OCI-M2 (cell line): ENCODE data around the gene RHOB.

Experiments used
- DNase-seq: peaks from one replicate; lab custom pipeline; 2025; ENCODE audit not compliant: unreplicated experiment; lab: John Stamatoyannopoulos, UW

Gene RHOB

DNA sequence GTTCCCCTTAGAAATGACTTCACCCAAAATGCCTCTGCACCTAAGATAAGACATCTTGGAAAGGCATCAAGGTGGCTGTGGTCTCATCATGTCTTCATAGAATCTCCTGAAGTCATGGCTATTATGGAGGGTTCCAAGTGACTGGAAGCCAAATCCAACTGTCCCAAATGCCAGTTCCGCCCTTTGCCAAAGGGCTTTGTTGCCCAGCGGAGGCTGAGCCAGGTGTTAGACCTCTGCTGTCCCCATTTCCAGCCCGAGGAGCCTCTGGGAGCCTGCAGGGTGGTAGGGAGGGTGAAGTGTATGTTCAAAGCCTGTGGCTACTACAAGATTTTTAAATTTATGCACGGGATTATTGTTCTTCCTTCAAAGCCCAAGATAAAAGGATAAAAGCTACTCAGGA lies 25.7 kb downstream of the RHOB start:
- DNase-seq, result no peak

DNA sequence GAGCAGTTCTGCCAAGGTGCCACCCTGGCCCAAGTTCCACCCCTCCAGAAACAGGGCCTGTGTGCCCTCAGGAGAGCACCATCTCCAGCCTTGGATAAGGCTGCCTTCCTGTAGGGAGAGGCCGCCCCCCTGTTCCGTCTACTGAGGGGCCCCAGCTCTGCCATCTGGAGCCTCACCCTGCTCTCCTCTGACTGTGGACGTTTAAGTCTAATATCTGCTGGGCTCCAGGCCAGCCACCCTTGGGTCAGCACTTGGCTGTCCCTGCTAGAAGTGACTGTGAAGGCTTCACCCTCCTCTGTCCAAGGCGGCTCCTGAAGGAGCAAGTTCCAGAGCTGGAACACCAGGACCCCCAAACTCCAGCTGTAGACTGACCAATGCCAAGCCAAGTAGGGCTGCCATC lies 26.3 kb downstream of the RHOB start:
- DNase-seq, result no peak

DNA sequence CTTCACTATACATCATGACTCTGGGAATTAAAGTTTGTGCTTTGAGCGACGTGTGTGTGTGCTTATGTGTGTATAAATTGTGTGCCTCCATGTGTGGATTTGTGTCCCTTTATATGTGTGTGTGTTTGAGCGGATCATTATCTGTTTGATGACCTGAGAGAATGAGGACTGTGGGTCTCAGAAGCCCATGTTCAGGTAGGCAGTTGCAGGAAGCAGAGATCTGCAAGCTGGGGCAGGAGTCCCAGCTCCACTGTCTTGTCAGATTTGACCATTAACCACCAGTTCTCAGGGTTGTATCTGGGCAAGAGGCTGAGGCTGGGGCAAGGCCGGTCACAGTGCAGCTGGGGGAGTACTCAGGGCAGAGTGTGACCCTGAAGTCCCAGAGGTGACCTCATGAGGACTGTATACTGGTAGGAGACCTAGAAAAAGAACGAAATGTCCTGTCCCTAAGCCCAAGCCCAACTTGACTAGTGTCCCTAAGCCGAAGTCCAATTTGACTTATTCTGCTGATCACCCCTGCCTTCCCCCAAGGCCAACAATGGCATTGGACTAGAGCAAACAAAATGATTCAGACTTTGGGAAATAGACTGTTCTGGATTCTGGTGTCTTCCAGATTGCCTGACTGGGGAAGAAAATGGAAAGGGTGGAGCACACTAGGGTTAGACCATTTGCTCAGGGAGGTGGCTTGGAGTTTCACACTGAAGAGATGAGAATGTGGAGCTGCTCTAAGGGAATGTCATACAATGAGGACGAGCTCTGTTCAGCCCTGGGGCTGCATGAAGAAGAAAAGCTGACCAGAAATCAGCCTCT lies 28.1 kb downstream of the RHOB start:
- DNase-seq, result no peak

DNA sequence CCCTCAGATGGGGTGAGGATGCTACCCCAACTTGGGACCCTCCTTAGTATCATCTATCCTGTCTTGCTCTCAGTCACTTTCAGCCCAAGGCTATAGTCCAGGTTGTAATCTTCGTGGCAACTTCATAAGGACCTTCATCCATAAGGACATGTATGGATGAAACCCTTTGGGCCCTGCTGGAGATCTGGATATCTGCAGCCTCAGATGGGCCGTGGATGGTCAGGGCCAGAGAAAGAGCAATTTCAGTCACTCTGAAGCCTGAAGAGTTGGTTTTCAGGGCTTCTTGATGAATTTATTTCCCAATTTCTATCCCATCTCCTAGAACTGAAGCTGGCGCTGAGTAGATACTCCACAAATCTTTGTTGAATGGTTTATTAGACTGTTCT lies 28.7 kb downstream of the RHOB start:
- DNase-seq, result no peak

DNA sequence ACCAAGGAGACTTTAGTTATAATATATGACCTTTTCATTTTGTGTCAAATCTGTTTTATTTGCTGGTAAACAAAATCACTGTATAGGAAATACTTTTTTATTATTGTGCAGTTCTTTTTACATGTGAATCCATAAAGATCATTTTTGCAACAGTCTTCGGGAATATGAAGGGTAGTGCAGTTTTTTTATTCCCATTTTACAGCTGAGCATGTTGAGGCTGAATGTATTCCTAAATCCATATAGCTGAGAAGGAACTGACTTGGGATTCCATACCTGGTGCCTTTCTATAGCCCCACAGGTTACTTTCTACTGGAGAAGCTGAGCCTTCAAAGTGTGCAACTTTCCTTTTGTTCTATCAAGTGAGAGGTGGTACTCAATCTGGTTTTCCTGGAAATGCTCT lies 29.6 kb downstream of the RHOB start:
- DNase-seq, result no peak

DNA sequence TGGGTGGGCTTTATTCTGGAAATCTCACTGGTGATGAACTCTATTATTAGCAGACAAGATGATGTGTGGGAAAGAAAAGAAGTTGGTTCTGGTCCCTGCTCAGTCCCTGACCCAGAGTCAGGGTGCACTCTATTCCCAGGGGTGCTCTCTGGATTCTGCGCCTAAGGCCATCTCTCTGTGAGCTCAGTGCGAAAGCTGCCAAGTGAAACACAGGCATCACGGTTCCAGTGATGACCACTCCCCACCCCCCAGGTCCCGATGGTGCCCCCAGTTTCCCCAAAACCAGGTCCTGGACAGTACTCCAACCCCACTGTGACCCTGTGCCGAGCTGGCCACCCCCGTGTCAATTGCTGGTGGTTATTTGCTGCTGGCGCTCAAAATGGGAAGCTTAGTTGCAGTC lies 30.1 kb downstream of the RHOB start:
- DNase-seq, result no peak

DNA sequence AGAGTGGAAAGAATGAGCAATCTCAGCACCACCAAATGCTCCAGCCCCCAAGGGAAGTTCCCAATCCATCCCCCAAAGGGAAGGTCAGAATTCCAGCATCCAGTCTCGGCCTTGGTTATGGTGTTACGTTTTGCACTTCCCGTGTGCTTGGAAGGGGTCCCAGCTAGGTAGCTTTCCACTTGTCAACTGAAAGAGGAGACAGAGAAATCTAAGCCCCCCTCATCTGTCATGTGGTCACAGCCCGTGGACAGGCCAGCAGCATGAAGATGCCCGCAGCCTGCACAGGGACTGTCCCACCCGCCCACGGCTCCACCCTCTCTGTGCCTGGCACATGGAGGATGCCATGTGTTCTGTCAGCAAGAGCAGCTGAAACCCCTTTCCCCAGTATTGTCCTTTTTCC lies 32.1 kb downstream of the RHOB start:
- DNase-seq, result no peak

DNA sequence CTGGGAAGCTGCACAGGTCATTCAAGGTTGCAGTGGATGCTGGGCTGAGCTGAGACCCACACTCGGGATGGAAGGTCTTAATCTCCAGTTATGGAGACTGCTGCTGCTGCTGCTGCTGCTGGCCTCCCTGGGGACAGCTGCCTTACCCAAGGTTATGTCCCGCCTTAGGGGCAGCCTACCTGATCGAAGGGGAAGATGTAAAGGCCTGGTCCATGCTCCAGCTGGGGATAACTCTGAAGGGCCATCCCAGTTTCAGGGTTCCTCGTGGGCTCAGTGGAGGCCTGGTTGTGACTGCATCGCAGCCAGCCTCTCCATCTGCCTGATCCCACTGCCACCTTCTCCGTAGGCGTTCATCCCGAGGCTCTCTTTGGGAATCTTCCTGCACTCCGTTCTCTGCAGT lies 33.0 kb downstream of the RHOB start:
- no peak for DNase-seq

DNA sequence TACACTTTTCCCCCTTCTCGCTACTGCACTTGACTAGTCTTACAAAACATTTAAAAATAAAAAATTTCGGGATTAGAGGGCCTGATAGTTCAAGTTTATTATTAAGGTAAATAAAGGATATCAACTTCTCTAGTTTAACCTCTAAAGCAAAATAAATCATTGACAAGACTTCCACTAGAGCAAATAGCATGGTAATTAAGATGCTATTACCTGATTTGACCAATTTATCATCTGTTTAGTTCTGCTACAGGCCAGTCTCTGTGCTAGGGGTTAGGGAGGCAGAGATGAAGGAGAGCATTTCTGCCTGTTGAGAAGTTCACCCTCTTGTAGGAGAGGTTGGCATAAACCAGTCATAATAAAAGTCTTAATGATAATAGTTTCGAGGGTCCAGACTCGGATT lies 34.0 kb downstream of the RHOB start:
- no peak for DNase-seq

DNA sequence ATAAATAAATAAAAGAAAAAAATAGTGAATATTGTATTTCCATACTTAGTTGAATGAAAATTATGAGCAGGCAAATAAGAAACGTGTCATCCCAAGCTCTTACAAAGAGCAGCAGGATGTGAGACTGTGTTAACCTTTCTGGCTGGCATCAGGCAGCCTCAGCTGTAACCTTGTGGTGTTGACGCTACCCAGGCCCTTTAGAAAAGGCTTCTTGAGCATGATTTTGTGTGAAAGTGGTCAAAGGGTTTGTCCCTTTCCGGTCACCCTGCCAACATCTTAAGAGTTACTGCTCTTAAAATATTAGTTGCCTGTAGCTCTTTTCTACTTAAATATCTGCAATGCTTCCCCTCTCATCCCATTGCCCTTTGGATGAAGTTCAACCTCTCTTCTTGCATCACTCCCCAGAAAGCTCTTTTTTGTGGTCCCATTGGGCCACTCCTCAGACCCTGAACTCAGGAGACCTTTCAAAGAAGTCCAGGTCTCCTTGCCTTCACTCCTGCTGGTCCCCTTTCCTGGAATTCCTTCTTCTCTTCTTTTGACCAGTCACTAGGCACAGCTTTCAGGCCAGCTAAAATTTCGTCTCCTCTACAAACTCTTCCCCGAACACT lies 35.0 kb downstream of the RHOB start:
- no peak for DNase-seq

DNA sequence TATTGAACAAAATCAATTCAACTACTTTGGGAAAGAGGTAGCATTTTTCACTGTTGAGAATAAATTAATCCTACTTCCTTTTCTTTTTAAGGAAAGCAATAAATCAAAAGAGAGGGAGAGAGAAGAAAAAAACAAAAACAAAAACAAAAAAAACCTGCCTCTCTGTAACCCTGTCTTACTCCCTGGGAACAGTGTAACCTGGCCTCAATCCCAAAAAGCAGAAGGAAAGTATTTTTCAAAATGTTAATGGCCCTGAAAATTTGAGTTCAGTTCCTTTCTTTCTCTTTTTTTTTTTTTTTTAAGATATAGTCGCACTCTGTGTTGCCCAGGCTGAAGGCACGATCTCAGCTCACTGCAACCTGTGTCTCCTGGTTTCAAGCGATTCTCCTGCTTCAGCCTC lies 35.9 kb downstream of the RHOB start:
- no peak for DNase-seq

DNA sequence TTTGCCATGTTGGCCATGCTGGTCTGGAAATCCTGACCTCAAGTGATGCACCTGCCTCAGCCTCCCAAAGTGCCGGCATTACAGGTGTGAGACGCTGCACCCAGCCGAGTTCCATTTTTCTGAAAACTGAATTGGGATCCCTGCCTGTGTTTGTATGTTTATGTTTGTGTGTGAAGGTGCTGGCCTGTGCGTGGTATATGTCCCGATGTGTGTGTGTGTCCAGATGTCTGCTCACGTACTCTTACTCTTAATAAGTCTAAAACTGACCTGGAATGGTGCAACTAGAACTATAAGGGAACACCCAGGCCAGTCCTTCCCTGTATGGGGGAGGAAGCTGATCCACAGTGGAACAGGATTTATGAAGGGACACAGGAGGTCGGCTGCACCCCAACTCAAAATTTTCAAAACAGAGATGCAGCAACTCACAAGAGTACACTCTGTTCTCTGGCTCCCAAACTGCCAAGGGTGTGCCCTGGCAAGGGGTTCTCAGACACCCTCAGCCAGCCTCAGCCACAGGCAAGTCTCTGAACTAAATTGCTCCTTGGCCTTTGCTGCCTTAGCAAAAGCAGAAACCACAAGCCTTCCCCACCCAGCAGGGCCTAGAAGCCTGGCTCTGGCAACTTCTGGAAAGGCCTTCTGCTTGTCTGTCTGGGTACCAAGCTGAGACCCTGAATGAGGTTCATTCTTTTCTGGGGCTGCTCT lies 36.5 kb downstream of the RHOB start:
- no peak for DNase-seq

DNA sequence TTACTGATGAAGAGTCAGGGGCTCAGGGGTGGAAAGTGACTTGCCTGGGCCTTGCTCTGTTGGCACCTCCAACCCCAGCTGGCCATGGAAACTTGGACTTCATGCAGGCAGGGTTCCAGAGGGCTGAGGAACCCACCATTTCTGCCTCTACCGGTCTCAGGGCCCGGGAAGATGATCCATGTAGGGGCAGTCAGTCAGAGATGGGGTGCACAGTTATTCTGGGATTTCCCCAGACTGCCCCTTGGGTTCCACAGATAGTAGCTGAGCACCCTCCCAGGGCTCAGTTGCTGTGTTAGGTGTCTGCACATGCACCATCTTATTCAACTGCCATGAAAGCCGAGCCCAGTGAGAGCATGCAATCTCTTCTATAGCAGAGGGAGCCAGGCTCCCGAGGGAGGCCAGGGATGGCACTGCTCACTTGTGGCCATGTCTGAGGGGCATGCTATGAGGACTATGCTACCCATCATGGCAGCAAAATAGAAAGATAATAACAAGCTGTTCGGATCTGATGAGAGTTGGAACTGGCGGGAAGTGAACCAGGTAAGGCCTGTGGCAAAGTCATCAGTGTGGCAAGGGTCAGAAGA lies 37.3 kb downstream of the RHOB start:
- DNase-seq, result no peak

DNA sequence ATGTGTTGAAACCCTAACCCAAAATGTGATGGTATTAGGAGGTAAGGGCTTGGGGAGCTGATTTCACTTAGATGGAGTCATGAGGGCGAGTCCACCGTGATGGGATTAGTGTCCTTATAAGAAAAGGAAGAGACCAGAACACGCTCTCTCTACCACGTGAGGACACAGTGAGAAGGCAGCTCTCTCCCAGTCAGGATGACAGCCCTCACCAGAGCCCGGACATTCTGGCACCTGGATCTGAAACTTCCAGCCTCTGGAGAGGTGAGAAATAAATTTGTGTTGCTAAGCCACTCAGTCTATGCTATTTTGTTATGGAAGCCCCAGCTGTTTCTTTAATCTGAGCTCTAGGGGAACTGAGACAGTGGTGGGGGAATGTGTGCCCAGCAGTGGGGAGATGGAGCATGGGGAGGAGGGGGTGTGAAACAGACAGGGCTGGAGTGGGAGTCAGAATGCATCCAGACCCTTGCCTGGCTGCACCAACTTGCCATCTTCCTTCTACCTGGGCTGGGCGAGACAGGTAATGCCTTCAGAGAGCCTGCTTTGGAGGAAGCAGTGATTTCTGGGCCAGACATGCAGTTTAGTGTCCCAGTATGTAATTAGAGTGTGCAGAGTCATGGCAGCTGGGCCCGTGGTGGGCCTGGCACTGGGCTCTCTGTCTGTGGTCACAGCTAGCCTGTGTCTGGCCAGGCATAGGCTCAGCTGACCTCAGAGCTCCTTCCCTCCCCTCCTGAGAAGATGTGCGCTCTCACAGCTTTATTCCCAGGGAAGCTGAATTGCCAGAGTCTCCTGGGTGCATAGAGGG lies 38.1 kb downstream of the RHOB start:
- no peak for DNase-seq

DNA sequence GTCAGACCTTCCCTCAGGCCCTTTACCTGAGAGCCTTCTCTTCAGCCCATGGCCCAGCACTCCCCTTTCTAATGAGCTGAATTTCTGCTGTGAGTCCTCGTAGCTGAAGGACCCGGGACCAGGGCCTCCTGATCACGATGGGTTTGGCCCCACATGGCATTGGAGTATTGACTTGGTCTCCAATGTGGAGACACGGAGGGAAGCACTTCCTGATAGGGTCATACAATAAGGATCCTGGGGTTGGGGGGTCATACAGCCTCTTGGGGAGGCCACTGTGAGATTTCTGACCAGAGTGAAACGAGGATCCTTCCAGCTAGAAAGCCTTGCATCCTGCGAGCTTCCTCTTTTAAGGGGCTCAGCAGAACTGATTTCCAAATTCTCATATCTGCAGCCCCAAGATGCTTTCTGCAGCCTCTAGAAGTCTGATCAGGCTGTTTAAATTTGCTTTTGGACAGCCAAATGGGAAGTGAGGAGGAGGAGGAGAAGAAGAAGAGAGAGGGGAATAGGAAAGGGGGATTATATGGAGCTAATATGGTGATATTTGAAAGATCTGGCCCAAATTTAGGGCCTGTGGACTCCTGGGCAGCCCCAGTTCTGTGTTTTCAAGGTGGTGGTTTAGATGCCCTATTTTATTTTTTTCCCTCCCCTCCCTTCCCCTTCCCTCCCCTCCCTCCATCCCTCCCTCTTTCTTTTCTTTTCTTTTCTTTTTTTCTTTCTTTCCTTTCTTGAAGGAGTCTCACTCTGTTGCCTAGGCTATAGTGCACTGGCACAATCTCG lies 38.9 kb downstream of the RHOB start:
- no peak for DNase-seq

DNA sequence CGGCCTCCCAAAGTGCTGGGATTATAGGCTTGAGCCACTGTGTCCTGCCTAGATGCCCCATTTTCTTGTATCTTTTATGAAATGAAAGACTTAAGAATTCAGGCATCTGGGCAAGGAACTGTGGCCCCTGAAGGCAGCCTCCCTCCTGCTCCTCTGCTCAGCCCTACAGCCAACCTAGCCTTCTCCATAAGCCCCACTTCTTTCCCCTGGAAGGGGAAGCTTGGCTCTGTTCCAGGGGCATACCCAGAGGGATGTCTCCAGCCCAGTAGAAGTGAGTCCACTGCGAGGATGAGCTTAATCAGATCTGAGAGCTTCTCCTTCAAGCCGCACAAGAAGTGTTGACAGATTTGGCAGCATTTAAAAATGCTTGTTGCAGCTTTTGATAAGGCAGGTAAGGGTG lies 39.7 kb downstream of the RHOB start:
- DNase-seq, result no peak

DNA sequence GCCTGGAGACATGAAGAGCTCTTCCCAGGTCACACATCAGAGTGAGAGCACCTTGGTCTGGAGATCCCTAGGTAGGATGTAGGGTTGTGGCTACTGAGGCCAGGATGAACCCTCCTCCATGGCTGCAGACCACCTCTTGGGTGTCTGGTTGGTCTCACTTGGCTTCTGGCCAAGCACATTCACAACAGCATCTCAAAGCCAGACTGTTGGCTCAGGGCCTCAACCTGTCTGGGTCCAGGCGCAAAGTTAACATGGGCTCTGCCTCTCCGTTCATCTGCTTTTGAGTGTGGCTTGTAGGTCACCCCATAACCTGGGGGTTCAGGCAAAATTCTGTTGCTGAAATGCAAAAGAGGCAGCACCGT lies 40.1 kb downstream of the RHOB start:
- no peak for DNase-seq

DNA sequence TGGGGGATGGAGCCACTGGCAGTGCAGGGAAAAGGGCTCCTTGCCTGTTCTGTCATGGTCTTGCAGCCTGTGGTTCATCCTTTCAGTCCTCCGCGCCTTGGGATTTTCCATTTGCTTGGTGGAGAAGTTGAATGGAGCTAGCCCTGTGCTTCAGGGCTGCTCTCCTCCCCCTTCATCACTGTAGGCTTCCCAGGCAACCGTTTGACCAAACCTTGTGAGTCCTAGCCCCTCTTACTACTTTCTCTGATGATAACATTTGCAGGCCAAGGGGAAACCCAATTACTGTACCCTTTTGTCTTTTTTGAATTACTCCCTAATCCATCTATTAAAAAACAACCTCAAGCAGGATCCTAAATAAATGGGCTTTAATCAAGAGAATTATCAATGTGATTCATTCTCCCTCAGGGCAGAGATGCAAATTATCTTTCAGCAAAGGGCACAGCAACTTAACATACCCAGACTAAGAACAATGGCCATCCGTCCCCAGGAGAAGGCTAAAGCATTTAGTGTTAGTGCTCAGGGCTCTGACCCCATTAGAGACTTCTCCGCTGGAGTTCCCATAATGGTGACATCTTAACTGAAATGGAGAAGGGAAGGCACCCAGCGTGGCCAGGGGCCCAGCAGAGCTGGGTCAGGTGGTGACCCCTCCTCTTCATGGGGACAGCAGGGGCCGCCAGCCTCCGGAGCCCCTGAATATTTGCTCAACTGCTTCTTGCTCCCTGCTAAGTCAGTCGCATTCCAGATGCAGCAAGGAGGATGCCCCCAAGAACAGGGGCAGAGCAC lies 40.7 kb downstream of the RHOB start:
- no peak for DNase-seq

DNA sequence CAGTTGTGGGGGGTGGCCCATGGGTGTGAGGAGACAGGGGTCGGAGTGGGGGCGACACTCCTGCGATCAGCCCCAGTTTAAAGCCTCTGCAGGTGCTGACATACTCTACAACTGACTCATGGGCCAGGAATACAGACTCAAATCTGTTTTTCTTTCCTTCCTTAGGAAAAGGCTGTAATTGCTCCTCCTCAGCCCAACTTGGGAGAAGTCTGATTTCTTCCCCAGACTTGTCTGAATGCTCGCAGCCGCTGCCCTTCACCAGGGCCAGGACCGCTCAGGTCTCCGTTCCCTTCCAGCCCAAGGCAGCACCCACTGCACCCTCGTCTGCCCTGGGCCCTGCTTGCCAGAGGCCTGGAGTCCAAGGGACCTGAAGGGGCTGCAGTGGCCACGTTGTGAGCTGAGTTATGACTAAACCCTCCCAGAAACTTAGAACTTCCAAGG lies 41.3 kb downstream of the RHOB start:
- DNase-seq, result no peak

DNA sequence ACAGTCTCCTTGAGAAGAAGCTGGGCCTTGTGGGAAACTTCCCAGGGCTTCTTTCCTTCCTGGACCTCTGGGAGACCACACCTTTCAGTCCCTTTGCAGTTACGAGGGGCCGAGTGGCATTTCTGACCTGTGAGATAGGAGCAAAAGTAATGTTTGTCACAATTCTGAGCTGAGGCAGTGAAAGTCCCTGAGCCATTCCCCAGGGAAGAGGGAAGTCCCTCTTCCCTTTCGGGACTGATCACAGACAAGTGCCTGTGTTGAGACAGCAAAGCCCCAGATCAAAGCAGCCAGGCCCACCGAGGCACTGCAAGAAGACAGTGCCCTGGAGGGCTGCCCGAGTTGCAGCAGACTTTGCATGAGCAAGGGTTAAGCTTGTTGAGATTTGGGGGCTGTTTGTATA lies 41.9 kb downstream of the RHOB start:
- no peak for DNase-seq
